Fibroblast of skin of back (primary cell): Measurements from ENCODE around the gene EPHA8.
A peak's percentile ranks its signal among the peaks of the same experiment; 100 is the strongest.

ENCODE experiments used
- DNase-seq: peaks from one replicate; pipeline ENCODE4 v3.0.0-alpha.2; 2013

Gene EPHA8

GRCh38 chr1:22594396-22594795 is 31.1 kb downstream of the EPHA8 start:
- DNase-seq = no peak

DNA sequence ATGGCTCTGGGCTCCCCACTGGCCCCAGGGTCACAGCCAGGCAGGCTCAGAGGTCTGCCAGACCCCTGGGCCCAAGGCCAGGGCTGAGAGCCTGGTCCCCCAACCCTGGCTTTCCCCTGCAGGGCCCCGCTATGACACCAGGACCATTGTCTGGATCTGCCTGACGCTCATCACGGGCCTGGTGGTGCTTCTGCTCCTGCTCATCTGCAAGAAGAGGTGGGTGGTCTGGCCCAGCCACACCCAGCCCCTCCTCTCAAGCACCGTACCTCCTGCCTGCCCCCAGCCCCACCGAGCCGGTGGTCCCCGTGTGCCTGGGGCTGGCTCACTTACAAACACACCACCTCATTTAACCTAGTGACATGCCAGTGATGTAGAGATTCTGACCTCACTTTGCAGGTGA is 31.8 kb downstream of the EPHA8 start:
- DNase-seq = no peak

DNA sequence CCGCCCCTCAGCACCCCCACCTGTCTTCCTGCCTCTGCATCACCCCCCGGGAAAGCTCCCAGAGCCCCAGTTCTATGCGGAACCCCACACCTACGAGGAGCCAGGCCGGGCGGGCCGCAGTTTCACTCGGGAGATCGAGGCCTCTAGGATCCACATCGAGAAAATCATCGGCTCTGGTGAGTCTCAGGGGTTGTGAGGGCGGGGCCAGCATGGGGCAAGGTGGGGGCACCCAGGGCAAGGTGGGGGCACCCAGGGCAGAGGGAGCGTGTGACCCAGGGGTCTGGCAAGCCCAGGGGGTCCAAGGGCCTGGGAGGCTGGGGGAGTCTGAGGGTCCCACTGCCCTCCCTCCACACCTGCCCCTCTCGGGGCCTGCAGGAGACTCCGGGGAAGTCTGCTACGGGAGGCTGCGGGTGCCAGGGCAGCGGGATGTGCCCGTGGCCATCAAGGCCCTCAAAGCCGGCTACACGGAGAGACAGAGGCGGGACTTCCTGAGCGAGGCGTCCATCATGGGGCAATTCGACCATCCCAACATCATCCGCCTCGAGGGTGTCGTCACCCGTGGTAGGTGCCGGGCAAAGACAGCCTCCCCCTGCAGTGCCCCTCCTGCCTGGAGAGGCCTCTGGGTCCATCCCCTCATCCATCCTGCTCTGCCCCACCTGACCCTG is 34.1 kb downstream of the EPHA8 start:
- DNase-seq = no peak

DNA sequence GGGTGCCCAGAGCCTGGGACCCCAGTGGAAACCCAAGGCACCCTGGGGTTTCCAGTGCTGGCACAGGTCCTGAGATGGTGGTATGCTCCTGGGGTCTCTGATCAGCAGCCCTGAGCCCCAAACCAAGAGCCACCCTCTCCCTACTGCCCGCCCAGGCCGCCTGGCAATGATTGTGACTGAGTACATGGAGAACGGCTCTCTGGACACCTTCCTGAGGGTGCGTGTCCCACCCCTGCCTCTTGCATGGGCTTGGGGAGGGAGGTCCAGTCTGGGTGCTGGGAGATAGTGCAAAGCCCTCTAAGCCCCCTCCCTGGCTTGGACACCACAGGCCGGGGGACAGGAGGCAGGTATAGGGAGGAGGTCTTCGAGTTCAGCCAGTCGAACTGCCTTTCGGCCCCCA is 34.7 kb downstream of the EPHA8 start:
- DNase-seq = no peak

GRCh38 chr1:22598736-22599135 is 35.4 kb downstream of the EPHA8 start:
- DNase-seq = no peak

GRCh38 chr1:22600071-22600816 is 37.0 kb downstream of the EPHA8 start:
- no peak for DNase-seq

DNA sequence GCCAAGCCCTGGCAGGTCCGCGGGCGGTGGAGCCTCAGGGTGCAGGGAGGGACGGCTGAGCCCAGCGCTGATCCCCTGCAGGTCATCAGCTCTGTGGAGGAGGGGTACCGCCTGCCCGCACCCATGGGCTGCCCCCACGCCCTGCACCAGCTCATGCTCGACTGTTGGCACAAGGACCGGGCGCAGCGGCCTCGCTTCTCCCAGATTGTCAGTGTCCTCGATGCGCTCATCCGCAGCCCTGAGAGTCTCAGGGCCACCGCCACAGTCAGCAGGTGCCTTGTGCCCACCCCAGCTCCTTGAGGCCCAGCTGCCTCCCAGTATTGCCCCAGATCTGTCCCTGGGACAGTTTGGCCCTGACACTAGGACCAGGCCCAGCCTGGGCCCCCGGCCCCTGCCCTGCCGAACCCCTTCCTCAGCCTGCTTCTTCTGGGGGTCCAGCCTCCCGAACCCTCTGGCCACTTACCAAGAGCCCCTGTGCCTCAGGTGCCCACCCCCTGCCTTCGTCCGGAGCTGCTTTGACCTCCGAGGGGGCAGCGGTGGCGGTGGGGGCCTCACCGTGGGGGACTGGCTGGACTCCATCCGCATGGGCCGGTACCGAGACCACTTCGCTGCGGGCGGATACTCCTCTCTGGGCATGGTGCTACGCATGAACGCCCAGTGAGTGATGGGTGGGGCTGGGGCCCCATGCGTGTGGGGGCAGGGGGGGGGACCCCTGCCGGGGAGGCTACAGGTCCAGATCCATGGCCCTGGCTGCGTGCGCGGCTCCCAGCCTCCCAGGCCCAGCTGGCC is 37.7 kb downstream of the EPHA8 start:
- DNase-seq = no peak

DNA sequence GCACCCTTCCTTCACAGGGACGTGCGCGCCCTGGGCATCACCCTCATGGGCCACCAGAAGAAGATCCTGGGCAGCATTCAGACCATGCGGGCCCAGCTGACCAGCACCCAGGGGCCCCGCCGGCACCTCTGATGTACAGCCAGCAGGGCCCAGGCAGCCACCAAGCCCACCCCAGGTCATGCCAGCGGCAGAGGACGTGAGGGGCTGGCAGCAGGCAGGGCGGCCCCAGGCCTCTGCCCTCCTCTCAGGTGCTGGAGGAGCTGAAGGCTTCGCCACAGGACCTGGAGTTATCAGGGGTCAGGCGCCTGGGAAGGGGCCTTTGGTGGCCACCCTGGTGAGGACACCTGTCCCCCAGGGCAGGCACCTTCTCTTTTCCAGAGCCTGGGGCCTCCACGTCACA is 38.3 kb downstream of the EPHA8 start:
- no peak for DNase-seq

- no peak for DNase-seq
Measured at GRCh38 chr1:22602060-22602740, 38.9 kb downstream of the EPHA8 start.

- no peak for DNase-seq
Measured at GRCh38 chr1:22606161-22606560, 42.9 kb downstream of the EPHA8 start.

GRCh38 chr1:22607154-22607553 is 43.9 kb downstream of the EPHA8 start:
- no peak for DNase-seq

- DNase-seq = no peak
Measured at GRCh38 chr1:22608361-22608760, 45.1 kb downstream of the EPHA8 start.

DNA sequence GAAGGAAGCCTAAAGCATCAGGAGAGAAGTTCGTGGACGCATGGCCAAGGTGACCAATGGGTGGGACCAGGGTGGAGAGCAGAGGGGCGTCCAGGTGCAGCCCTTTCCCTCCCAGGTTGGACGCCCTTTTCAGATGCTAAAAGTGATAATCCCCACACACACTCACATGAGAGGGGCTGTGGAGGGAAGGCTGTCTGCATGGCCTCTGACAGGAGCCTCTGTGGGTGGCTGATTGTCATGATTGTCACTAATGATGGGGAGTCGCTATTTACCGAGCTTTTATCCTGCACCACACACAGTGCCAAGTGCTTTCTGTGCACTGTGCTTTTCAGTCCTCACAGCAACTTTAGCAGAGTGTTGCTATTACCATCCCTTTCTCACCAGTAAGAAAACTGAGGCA is 46.0 kb downstream of the EPHA8 start:
- DNase-seq = no peak

- peak; percentile 61 for DNase-seq
Measured at GRCh38 chr1:22611530-22611947, 48.2 kb downstream of the EPHA8 start.

DNA sequence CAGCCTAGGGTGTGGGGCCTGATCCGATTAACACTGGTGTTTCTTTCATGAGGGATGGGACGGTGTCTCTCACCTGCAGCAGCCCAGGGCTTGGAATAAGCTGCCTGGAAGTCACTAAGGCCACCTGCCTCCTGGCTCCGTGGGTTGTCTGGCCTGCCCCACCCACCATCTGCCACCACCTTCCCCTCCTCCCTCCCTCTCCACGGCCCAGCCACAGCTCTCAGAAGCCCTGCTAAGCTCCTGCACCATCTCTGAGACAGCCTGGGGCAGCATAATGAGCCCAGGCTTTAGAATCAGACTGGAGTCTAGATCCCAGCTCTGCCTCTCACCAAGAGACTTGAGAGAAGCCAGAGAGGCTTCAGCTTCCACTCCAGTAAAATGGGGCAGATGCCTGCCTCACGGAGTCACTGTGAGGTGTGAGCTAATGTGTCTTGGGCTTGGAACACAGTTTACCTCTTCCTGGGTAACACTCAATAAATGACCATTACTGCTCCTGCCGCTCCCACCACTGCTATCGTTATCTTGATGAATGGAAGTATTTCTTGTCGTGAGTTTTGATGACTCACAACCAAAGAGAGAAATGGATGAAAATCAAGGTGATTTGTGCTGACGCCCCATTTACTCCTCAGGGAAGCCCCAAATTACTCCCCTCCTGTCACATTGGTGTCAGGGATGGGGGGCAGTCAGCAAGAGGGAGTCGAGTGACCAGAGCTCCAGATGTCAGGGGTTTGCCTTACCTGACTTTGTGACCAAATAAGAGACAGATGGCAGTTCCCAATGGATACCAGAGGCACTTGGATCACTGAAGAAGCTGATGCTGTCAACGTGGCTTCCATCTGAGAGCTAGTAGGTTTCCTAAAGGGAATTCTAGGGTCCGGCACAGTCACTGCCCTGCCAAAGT is 49.6 kb downstream of the EPHA8 start:
- no peak for DNase-seq

GRCh38 chr1:22613572-22613918 is 50.3 kb downstream of the EPHA8 start:
- DNase-seq = no peak

- no peak for DNase-seq
Measured at GRCh38 chr1:22613951-22614350, 50.7 kb downstream of the EPHA8 start.

DNA sequence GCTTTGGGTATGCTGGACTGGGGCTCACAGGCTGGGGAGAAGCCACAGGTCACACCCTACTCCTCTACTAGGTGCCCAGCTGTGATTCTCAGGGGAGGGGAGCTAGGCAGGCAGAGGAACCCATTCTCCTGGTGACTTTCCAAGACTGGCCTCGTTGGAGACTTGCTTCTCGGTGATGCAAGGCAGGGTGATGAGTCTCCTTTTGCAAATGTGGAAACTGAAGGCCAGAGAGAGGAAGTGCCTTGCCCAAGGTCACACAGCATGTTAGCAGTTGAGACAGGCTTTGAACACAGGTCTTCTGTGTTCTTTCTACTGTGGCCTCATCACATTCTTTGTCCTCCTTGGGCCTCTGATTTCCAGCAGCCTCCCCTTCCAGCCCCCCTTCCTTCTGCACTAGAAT is 52.6 kb downstream of the EPHA8 start:
- DNase-seq = no peak

GRCh38 chr1:22616571-22616970 is 53.3 kb downstream of the EPHA8 start:
- DNase-seq = no peak

DNA sequence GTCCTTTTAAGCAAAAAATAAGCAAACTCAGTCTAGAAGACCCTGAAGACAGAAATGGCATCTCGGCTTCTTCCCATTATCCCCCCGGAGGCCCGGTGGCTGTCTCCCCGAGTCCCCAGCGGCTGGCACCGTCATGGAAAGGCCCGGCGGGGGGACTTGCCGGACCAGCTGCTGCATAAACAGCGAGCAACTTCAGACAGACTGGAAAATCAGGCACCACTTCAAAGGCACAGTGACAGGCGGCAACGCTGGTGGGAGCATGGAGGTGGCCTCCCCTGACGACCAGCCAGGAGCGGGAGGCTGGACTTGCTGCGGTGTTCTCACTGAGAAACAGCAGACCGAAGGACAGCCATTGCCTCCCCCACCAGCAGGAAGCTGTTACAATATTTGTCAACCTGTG is 54.8 kb downstream of the EPHA8 start:
- no peak for DNase-seq

- DNase-seq = no peak
Measured at GRCh38 chr1:22619252-22619651, 56.0 kb downstream of the EPHA8 start.

- DNase-seq = no peak
Measured at GRCh38 chr1:22619798-22620197, 56.5 kb downstream of the EPHA8 start.
